Measurements from ENCODE around the gene CFAP410.

- TF ChIP-seq CHD1 (IDR thresholded peaks at IDR 0.05; ENCODE audit: low read depth, low read length) (no peak), POLR2A (IDR thresholded peaks at IDR 0.05; ENCODE audit: low read depth, low read length) (no peak), MAFK (IDR thresholded peaks at IDR 0.05; ENCODE audit: low read depth, low read length) (no peak), USF2 (IDR thresholded peaks at IDR 0.05; ENCODE audit: low read depth, low read length) (no peak), SMC3 (IDR thresholded peaks at IDR 0.05; ENCODE audit: low read depth, low read length) (no peak), RAD21 (IDR thresholded peaks at IDR 0.05; ENCODE audit: low read length) (no peak), FOS (IDR thresholded peaks at IDR 0.05; ENCODE audit: low read depth, low read length) (no peak), MXI1 (IDR thresholded peaks at IDR 0.05; ENCODE audit: borderline replicate concordance, low read depth, low read length) (no peak), MAZ (IDR thresholded peaks at IDR 0.05; ENCODE audit: borderline replicate concordance, low read depth, low read length) (no peak), BHLHE40 (IDR thresholded peaks at IDR 0.05; ENCODE audit: low read depth, low read length) (no peak), RCOR1 (IDR thresholded peaks at IDR 0.05; ENCODE audit: insufficient replicate concordance, low read length) (no peak)
- TF ChIP-seq, protein P1, sequence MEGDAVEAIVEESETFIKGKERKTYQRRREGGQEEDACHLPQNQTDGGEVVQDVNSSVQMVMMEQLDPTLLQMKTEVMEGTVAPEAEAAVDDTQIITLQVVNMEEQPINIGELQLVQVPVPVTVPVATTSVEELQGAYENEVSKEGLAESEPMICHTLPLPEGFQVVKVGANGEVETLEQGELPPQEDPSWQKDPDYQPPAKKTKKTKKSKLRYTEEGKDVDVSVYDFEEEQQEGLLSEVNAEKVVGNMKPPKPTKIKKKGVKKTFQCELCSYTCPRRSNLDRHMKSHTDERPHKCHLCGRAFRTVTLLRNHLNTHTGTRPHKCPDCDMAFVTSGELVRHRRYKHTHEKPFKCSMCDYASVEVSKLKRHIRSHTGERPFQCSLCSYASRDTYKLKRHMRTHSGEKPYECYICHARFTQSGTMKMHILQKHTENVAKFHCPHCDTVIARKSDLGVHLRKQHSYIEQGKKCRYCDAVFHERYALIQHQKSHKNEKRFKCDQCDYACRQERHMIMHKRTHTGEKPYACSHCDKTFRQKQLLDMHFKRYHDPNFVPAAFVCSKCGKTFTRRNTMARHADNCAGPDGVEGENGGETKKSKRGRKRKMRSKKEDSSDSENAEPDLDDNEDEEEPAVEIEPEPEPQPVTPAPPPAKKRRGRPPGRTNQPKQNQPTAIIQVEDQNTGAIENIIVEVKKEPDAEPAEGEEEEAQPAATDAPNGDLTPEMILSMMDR (conservative IDR thresholded peaks at IDR 0.05; ENCODE audit: low read depth, low read length) = no peak
- TF ChIP-seq, protein P2, sequence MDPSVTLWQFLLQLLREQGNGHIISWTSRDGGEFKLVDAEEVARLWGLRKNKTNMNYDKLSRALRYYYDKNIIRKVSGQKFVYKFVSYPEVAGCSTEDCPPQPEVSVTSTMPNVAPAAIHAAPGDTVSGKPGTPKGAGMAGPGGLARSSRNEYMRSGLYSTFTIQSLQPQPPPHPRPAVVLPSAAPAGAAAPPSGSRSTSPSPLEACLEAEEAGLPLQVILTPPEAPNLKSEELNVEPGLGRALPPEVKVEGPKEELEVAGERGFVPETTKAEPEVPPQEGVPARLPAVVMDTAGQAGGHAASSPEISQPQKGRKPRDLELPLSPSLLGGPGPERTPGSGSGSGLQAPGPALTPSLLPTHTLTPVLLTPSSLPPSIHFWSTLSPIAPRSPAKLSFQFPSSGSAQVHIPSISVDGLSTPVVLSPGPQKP (IDR thresholded peaks at IDR 0.05; ENCODE audit: borderline replicate concordance, low read depth, low read length) = no peak
These were observed 42.7 kb upstream of the CFAP410 start for GRCh38 chr21:44381874-44382273.
